Stimulated activated CD4-positive, alpha-beta T cell treated with anti-CD3 and anti-CD28 coated beads, TNF-alpha, amount 100 ng/mL, for 1 hour (primary cell): ENCODE results near the gene YIPF3.
"Not testable (repeated sequence)": the region's sequence is repeated elsewhere in the genome, so short reads cannot be mapped to it uniquely, and the experiment has no call there.

Source experiments
- DNase-seq, 3 donors: peaks; one replicate each; pipeline ENCODE4 v3.0.0-alpha.2; 2020; ENCODE audit warnings: low read depth in 3 of 3, low spot score in 1 of 3

The YIPF3 gene

DNA sequence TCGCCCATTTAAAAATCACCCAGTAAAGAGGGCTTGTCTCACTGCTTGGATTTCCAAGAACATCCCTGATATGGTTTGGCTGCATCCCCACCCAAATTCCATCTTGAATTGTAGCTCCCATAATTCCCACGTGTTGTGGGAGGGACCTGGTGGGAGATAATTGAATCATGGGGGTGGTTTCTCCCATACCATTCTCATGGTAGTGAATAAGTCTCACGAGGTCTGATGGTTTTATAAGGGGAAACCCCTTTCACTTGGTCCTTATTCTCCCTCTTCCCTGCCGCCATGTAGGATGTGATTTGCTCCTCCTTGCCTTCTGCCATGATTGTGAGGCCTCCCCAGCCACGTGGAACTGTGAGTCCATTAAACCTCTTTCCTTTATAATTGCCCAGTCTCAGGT lies 49.5 kb downstream of the YIPF3 start:
- not testable (repeated sequence) for DNase-seq

DNA sequence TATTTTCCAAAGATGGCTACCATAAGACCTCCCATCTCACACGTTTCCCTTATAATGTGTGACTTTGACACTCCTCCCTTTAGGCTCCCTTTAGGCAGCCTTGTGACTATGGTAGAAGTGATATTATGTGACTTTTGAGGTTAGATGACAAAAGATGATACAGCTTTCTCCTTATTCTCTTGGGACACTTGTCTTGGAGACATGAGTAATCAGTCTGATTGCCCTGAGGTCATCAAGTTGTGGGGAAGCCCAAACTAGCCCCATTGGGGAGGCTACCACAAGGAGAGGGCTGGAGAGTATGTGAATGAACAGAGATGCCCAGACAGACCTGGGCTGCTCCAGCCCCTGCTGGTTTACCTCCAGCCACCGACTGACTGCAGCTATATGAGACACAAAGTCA lies 50.8 kb downstream of the YIPF3 start:
- DNase-seq: no peak

DNA sequence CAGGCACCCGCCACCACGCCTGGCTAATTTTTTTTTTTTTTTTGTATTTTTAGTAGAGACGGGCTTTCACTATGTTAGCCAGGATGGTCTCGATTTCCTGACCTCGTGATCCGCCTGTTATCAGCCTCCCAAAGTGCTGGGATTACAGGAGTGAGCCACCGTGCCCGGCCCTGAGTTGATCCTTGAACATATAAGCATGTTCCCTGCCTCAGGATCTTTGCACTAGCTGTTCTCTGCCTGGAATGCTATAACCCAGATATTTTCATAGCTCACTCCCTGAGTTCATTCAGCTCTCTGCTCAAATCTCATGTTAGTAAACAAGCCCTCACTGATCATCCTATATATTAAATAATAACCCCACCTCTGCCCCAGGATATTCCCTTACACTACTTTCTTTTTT lies 52.4 kb downstream of the YIPF3 start:
- no peak for DNase-seq

DNA sequence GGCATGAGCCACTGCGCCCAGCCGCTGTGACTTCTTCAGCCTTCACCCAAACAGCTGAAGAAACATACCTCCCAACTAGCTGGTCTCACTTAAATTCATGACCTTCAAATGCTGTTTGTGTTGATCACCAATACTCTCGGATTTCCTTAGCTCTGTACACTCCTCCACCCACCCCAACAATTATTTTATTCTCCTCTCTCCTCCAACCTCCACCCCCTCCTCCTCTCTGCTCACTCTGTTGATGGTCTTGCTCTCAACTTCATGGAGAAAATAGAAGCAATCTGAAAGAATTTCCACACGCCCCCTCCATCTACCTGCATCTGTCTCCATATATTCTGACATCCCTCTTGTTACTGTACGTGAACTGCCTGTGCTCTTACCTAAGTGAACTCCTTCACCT lies 54.8 kb downstream of the YIPF3 start:
- no peak for DNase-seq
